NK-92 (cell line): ENCODE data around the gene CCNY.

Experiments used
- DNase-seq: peaks from one replicate; lab custom pipeline; 2025; ENCODE audit not compliant: unreplicated experiment; lab: John Stamatoyannopoulos, UW

CCNY gene

DNA sequence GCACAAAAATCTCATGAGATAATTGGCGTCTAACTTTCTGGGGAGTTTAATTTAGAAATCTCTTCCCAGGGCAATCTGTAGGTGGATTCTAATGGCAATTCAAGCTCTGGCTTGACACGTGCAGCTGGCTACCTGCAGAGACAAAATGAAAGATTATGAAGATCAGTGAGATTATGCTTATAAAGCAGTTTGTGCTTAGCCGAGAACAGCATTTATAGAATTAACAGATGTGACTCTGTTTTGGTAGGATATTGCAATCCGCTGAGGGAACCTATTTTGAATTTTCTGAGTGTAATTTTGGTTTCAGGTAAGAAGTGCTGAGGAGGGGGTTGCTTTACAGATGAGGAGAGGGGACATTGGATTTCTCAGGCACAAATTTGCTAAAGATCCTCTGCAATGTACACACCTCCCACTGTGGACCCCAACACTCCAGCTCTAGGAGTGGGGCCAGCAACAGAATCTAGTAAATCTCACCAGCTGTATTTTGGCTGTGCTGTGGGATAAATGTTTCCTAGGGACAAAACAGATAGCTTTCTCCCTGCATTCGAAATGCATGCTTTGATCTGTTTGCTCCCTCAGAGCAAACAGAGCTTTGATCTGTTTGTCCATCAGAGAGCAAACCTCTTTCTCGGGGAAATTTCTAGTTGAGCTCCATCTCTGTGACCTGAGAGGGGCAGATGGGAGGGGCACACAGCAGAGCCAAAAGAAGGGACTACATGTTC lies 276.2 kb downstream of the CCNY start:
- no peak for DNase-seq

DNA sequence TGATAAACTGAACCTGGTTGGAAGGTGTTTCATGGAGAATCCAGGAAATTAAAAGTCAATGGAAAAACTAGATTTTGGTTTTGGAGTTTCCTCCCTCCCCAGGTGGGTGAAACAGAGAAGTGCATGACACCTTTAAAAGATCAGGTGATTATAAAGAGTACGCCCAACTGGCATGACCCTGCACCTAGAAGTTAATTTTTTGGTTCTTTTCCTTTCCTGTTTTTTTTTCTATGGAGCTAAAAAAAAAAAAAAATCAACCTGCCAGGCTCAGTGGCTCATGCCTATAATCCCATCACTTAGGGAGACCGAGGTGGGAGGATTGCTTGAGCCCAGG lies 276.8 kb downstream of the CCNY start:
- no peak for DNase-seq

- DNase-seq, result no peak
Observed at GRCh38 chr10:35613597-35614226, 277.4 kb downstream of the CCNY start.

DNA sequence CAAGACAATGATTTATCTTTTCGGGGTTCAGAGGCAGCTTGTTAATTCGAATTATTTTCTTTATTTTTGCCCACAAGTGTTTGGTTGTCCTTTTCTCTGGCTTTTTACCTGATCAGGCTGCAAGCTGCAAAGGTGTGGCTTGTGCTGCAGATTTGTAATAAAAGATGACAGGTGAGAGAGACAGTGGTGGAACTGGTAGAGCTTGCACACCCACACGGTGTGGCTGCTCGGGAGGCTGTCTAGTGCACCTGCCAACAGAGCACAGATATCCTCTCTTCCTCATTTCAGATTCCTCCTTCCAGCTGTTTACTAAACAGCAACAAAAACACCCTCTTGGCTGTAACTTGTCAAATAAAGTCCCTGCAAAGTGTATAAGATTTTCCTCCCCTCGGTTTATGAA lies 278.0 kb downstream of the CCNY start:
- no peak for DNase-seq
